ENCODE results near the gene USP34.

The USP34 gene

GRCh38 chr2:61377046-61377445 is 93.8 kb downstream of the USP34 start:
- Histone ChIP-seq H3K79me2 (ENCODE audit: low read length) (peaks cover 6% of the 10 kb centered on the region; the same call in 1 of the 2 replicates), H3K36me3 (replicated peaks; ENCODE audit: insufficient read depth, low read length) (peaks cover 5% of the 10 kb centered on the region; the same call in 1 of the 2 replicates)

DNA sequence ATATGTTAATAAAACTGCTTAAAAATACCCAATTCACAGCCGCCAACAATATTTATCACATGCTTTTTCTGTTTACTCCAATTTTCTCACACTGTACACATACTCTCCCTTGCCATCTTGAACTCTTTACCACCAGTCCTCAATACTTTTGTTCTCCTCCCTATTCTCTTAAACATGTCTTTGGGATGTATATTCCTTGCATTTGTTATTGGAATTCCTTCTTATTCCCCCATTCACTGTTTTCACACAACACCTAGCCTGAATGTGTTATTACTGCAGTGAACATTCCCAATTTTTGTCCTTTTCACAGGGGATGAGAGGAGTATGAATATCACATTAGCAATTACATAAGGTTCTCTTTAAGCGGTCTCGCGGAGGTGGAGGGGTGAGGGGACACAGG is 94.7 kb downstream of the USP34 start:
- Histone ChIP-seq H3K79me2 (ENCODE audit: low read length) (peaks cover 6% of the 10 kb centered on the region; the same call in 1 of the 2 replicates), H3K9me2 (replicated peaks; ENCODE audit: insufficient read depth, low read length) (no peaks in the 10 kb centered on the region), H3K27me3 (replicated peaks; ENCODE audit: insufficient read depth, low read length) (no peaks in the 10 kb centered on the region), H3K4me2 (ENCODE audit: low read depth, low read length) (no peak overlapping the region), H3F3A (ENCODE audit: insufficient read depth, low read length) (no peaks in the 10 kb centered on the region), H3K27ac (ENCODE audit: low read length) (no peak overlapping the region), H3K36me3 (replicated peaks; ENCODE audit: insufficient read depth, low read length) (peaks cover 5% of the 10 kb centered on the region; the same call in 1 of the 2 replicates), H3K9ac (ENCODE audit: low read length) (no peak overlapping the region), H3K4me3 (ENCODE audit: low read length) (no peak overlapping the region), H2AFZ (ENCODE audit: low read length) (no peak overlapping the region), H3K9me3 (replicated peaks; ENCODE audit: insufficient read depth, low read length) (no peaks in the 10 kb centered on the region), H3K4me1 (ENCODE audit: low read length) (no peaks in the 10 kb centered on the region), H4K20me1 (ENCODE audit: insufficient read depth, low read length) (no peaks in the 10 kb centered on the region)
- DNase-seq = no peak
- TF ChIP-seq EZH2 (optimal IDR thresholded peaks at IDR 0.05; ENCODE audit: low read depth, low read length) = no peak
- TF ChIP-seq EZH2phosphoT487 (IDR thresholded peaks at IDR 0.05; ENCODE audit: low read length) = no peak
- TF ChIP-seq CTCF (IDR thresholded peaks at IDR 0.05; ENCODE audit: low read length) = no peak

More at GRCh38 chr2:61377046-61377445, 93.8 kb downstream of the USP34 start:
- Histone ChIP-seq H2AFZ (ENCODE audit: low read length) (no peak overlapping the region), H3K9me3 (replicated peaks; ENCODE audit: insufficient read depth, low read length) (no peaks in the 10 kb centered on the region), H3K4me3 (ENCODE audit: low read length) (no peak overlapping the region), H3F3A (ENCODE audit: insufficient read depth, low read length) (no peaks in the 10 kb centered on the region), H3K4me1 (ENCODE audit: low read length) (no peaks in the 10 kb centered on the region), H3K9me2 (replicated peaks; ENCODE audit: insufficient read depth, low read length) (no peaks in the 10 kb centered on the region), H4K20me1 (ENCODE audit: insufficient read depth, low read length) (no peaks in the 10 kb centered on the region), H3K9ac (ENCODE audit: low read length) (no peak overlapping the region), H3K27me3 (replicated peaks; ENCODE audit: insufficient read depth, low read length) (no peaks in the 10 kb centered on the region), H3K4me2 (ENCODE audit: low read depth, low read length) (no peak overlapping the region), H3K27ac (ENCODE audit: low read length) (no peak overlapping the region)
- DNase-seq = no peak
- TF ChIP-seq EZH2phosphoT487 (IDR thresholded peaks at IDR 0.05; ENCODE audit: low read length) (no peak), EZH2 (optimal IDR thresholded peaks at IDR 0.05; ENCODE audit: low read depth, low read length) (no peak), CTCF (IDR thresholded peaks at IDR 0.05; ENCODE audit: low read length) (no peak)

DNA sequence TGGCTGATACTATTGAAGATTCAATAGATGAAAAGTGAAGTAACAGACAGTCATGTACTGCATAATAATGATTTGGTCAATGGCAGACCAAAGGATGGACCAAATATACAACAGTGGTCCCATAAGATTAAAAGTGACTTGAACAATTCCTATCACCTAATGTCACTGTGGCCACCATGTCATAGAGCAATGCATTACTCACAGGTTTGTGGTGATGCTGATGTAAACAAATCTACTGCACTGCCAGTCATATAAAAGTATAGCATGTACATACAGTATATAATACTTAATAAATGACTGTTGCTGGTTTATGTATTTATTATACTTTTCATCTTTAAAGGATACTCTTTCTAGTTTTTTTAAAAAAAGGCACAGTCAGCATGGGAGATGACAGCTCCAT is 99.9 kb downstream of the USP34 start:
- Histone ChIP-seq H3K4me1 (ENCODE audit: low read length) (0 out of 2 replicates have a peak, but pooled peaks cover 3% of the 10 kb centered on the region), H3K9ac (ENCODE audit: low read length) (no peak overlapping the region), H3K36me3 (replicated peaks; ENCODE audit: insufficient read depth, low read length) (no peaks in the 10 kb centered on the region; the same call in 1 of the 2 replicates), H3K79me2 (ENCODE audit: low read length) (peaks cover 6% of the 10 kb centered on the region; the same call in 1 of the 2 replicates), H3F3A (ENCODE audit: insufficient read depth, low read length) (no peaks in the 10 kb centered on the region), H4K20me1 (ENCODE audit: insufficient read depth, low read length) (no peaks in the 10 kb centered on the region), H3K4me3 (ENCODE audit: low read length) (no peak overlapping the region), H3K27me3 (replicated peaks; ENCODE audit: insufficient read depth, low read length) (no peaks in the 10 kb centered on the region), H3K4me2 (ENCODE audit: low read depth, low read length) (no peak overlapping the region), H3K27ac (ENCODE audit: low read length) (no peak overlapping the region), H2AFZ (ENCODE audit: low read length) (no peak overlapping the region), H3K9me2 (replicated peaks; ENCODE audit: insufficient read depth, low read length) (no peaks in the 10 kb centered on the region), H3K9me3 (replicated peaks; ENCODE audit: insufficient read depth, low read length) (no peaks in the 10 kb centered on the region)
- TF ChIP-seq EZH2phosphoT487 (IDR thresholded peaks at IDR 0.05; ENCODE audit: low read length) (no peak), CTCF (IDR thresholded peaks at IDR 0.05; ENCODE audit: low read length) (no peak), EZH2 (optimal IDR thresholded peaks at IDR 0.05; ENCODE audit: low read depth, low read length) (no peak)
- no peak for DNase-seq

Data from MM.1S (cell line).